Activated CD8-positive, alpha-beta memory T cell treated with anti-CD3 and anti-CD28 coated beads, Interleukin-2, amount 50 U/mL, for 24 hours (primary cell): ENCODE data around the gene DISC1.

Source experiments
- DNase-seq: peaks from one replicate; pipeline ENCODE4 v3.0.0-alpha.2; 2020; ENCODE audit errors: extremely low read depth

Gene DISC1

DNA sequence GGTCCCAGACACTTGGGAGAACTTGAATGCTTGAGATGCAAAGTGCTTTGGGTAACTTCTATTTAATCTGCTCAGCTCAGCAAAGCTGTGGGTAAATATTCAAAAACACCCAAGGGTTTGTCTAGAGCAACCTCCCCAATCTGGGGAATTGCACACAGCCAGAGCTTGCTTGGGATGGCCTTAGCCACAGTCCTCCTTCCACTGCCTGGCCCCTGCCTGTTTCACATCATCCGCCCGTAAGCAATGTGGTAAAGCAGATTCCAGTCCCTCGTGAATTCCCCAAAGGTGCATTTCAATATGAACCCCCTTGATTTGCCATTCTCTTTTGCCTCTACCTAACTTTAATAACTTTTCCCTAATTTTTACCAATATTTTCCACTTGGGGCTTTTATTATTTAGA, 418.1 kb downstream of the DISC1 start:
- DNase-seq = no peak

GRCh38 chr1:232045139-232045994, 418.8 kb downstream of the DISC1 start:
- DNase-seq = no peak

DNA sequence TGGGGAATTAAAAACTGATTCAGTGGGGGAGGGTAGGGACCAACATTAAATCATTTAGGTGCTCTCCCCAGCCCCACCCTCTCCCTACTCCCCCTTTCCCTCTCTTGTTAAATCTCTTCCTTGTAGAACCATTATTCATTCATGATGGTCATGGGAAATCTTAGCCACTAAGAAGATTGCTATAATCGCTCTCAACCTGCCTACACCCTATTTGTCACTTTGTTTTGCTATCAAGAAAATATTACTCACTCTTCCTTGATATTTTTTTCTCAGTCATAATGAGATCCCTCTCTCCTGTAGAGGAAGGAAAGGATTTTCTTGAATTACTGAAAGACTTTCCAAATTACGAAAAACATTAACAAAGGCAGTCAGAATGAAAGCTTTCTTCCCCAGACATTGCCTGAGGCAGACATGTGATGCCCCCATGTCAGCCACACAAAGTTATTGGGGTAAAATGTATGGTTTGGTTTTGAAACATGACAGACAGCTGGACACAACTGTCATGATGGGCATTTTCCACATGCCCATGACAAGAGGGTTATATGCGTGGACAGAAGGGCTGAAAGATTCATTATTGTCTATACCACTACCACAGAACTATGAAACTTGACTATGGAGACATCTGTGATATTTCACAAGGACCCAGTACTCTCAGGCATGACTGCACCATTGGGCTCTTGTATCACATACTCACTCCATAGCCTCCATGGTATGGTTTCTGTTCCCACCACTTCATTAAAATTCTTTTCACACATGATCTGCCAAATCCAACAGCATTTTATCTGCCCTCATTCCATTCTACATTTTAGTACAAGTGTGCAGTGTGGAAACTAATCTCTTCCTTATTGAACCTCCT, 420.1 kb downstream of the DISC1 start:
- no peak for DNase-seq

DNA sequence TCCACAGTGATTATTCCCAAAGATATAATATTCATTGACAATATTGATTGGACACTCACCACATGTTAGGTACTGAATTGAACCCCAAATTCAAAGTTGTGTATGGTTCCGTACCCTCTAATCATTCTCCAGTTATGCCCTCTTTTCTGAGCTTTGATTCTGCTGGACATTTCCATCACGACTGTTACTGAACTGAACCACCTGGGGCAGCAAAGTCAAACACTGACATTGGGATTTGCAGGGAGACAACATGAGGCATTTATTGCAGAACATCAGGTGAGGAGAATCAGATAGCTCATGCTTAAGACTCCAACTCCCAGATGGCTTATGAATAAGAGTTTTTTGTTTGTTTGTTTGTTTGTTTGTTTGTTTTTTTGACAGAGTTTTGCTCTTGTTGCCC, 420.9 kb downstream of the DISC1 start:
- DNase-seq = no peak

- no peak for DNase-seq
These were observed 421.9 kb downstream of the DISC1 start for GRCh38 chr1:232048481-232048880.

DNA sequence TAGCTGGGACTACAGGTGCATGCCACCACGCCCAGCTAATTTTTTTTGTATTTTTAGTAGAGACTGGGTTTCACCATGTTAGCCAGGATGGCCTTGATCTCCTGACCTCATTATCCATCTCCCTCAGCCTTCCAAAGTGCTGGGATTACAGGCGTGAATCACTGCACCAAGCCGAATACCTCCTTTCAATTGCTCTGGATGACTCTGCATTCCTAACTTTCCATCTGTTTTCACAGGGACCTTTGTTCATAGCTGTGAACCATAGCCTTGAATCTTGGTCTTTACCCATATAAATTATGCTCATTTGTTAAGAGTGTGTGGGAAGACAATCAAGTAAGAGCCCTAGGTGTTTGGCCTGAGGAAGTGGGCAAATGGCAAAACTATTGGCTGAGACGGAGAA, 422.7 kb downstream of the DISC1 start:
- no peak for DNase-seq

- DNase-seq = no peak
These were observed 430.8 kb downstream of the DISC1 start for GRCh38 chr1:232057217-232057895.

GRCh38 chr1:232057896-232058274, 431.3 kb downstream of the DISC1 start:
- no peak for DNase-seq

DNA sequence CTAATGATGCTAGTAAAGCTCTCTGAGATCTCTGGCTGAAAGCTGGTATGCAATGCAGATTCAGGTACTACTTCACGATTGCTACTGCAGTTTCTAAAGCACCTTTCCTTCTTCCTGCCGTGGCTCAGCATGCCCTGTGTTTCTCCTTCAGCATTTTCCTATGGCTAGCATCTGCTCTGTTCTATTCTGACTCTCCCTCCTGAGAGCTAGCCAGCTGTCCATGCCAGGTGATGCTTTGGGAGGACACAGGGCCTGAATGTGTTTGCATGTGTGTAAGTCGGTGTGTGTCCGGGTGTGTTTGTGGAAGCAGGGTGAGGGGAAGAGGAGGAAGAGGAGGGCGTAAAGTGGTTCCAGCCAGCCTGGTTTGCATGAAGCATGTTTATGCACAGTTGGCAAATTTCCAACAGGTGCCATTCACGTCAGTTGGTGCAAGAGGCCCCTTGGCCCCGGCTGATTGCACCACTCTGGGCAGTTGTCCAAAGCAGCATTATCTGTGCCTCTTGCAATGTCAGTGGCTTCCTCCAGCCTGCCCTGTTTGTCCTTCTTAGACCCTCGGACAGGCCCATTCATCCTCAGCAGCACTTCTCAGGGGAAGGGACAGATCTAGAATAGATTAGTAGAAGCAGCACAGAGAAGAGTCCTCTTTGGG, 433.3 kb downstream of the DISC1 start:
- DNase-seq = no peak

GRCh38 chr1:232062967-232063366, 436.4 kb downstream of the DISC1 start:
- no peak for DNase-seq

DNA sequence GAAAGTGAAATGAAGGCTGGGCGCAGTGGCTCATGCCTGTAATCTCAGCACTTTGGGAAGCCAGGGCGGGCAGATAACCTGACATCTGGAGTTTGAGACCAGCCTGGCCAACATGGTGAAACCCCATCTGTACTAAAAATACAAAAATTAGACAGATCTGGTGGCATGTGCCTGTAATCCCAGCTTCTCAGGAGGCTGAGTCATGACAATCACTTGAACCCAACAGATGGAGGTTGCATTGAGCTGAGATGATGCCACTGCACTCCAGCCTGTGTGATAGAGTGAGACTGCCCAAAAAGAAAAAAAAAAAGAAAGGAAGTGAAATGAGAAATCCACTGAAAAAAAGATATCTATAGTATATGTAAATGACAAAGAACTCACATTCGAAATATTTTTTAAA, 439.9 kb downstream of the DISC1 start:
- DNase-seq = no peak

- no peak for DNase-seq
These were observed 447.7 kb downstream of the DISC1 start for GRCh38 chr1:232074265-232074664.

GRCh38 chr1:232077809-232078208, 451.2 kb downstream of the DISC1 start:
- no peak for DNase-seq

DNA sequence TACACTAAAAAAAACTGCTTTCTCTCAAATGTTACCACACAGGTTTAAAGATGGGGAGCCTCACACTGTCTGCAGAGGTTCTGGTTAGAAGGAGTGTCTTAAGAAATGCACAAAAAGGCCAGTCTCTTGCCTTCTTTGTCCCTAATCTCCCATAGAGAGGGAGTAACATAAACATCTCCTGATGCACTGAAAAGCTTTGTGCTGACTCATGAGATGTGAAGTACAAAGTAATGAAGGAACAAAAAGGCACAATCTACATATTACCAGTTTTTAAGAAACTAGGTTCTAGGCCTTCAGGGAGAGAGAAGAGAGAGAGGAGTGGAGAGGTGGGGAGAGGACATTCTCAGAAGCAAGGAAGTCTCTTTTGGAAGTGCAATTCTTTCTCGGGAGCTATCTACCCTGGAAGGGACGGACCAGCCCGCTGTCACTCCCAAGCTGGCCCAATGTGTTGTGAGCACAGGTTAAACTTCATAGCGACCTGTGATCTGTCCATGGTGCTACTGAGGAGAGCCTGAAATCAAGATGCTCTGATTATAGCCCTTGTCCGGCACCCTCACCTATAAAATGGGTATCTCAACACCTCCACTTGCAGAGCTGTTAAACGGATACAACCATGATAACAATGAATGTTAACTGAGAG, 458.1 kb downstream of the DISC1 start:
- no peak for DNase-seq

GRCh38 chr1:232090816-232091215, 464.2 kb downstream of the DISC1 start:
- DNase-seq = no peak
